ENCODE results near the gene GRK4. TPM values are rescaled to one million over a fixed set of nuclear protein-coding genes. Genes with fewer than 3 reads are reported as not detected.

GRK4 gene
- total and polyA plus RNA-seq, 2 of the 4 experiments (the other 2 are of a cell fraction), result 1.6 to 2.2 TPM

- Histone ChIP-seq H3K18ac (ENCODE audit: low read depth, low read length) (no peak overlapping the region), H4K20me1 (ENCODE audit: insufficient read depth, low read length) (peaks cover 33% of the 10 kb centered on the region), H3K79me1 (ENCODE audit: low read depth in 1 of 2, low read length in 2 of 2) (peaks cover 26 to 52% of the 10 kb centered on the region in 2 experiments), H3K36me3 (ENCODE audit: control insufficient read depth, insufficient read depth, low read length) (peaks cover 2% of the 10 kb centered on the region; the same call in 1 of the 2 replicates), H2AK5ac (ENCODE audit: low read depth, low read length) (peak overlapping the region; percentile 52), H2BK5ac (ENCODE audit: low read depth, low read length, poor library complexity, severe bottlenecking) (peak overlapping the region; percentile 68), H4K5ac (ENCODE audit: low read depth, low read length) (peak overlapping the region; percentile 61; the same call in 1 of the 2 replicates), H2BK20ac (ENCODE audit: low read depth, low read length) (no peak overlapping the region), H2BK15ac (ENCODE audit: low read depth, low read length) (no peak overlapping the region), H3K27ac (ENCODE audit: insufficient read depth, low read length) (peak overlapping the region; percentile 72), H3K4me1 (ENCODE audit: control insufficient read depth, insufficient read depth, low read length) (peaks cover 15% of the 10 kb centered on the region), H3K27me3 (ENCODE audit: control insufficient read depth, insufficient read depth, low read length) (no peaks in the 10 kb centered on the region), H4K91ac (ENCODE audit: insufficient read depth, low read depth, low read length) (peak overlapping the region; percentile 75), H3K9me3 (ENCODE audit: control insufficient read depth, insufficient read depth, low read length) (no peaks in the 10 kb centered on the region), H3K23ac (ENCODE audit: low read depth, low read length) (peak overlapping the region; percentile 47; the same call in 1 of the 2 replicates), H3K4ac (ENCODE audit: low read depth, low read length) (peak overlapping the region; percentile 47), H2AK9ac (replicated peaks; ENCODE audit: low read depth, low read length, poor library complexity) (peak overlapping the region; percentile 90), H2BK120ac (ENCODE audit: low read depth, low read length) (no peak overlapping the region), H3K9me1 (ENCODE audit: insufficient read depth, low read length) (peaks cover 13% of the 10 kb centered on the region), H3K14ac (replicated peaks; ENCODE audit: low read depth, low read length) (peak overlapping the region; percentile 46), H3K9ac (ENCODE audit: low read depth, low read length) (peak overlapping the region; percentile 82), H3K4me2 (ENCODE audit: low read depth, low read length) (peak overlapping the region; percentile 99), H4K8ac (ENCODE audit: low read depth in 2 of 2, low read length in 2 of 2) (peak overlapping the region; percentile 76 to 82), H3K4me3 (ENCODE audit: insufficient read depth, low read depth, low read length) (peak overlapping the region; percentile 87), H3K56ac (ENCODE audit: extremely low read depth, insufficient read depth, low read length) (peak overlapping the region; percentile 37; the same call in 1 of the 2 replicates), H2AFZ (replicated peaks; ENCODE audit: low read length, poor library complexity) (peak overlapping the region; percentile 99)
- TF ChIP-seq CHD1 (IDR thresholded peaks at IDR 0.05; ENCODE audit: low read depth, low read length), result peak; percentile 52; the same call in 1 of the 2 replicates
- no peak for TF ChIP-seq MAZ (IDR thresholded peaks at IDR 0.05; ENCODE audit: borderline replicate concordance, low read depth, low read length)
- TF ChIP-seq POLR2A (IDR thresholded peaks at IDR 0.05; ENCODE audit: low read depth, low read length), result no peak
- no peak for TF ChIP-seq RCOR1 (IDR thresholded peaks at IDR 0.05; ENCODE audit: insufficient replicate concordance, low read length)
- DNase-seq (peak; percentile 38), ATAC-seq (ENCODE audit: low read depth) (peak; percentile 27)
- WGBS, 2 experiments (ENCODE audit: extremely low coverage in 2 of 2, insufficient read length in 1 of 2), result 0% methylated on average over 24 of the region's 40 CpGs; no CpG with 5 or more reads in 1 of the 2 experiments
- dilution Hi-C loops (cut with HindIII; ENCODE audit: low sequenced_read_pairs, unreplicated experiment), result no loop called here
- BruUV-seq (replicated peaks), result no TSS peak
- ChIA-PET CTCF (interaction anchor here (0.6 to 2.3 kb wide), 4 partner anchors 9 to 522 kb away, joined by 3 to 12 read pairs (median 4); no protein-coding TSS in a partner anchor), POLR2A (ENCODE audit: unreplicated experiment) (no interaction called here)
- in situ Hi-C loops (cut with MboI; ENCODE audit: low sequenced_read_pairs), result no loop called here
- intact Hi-C loops (cut with micrococcal nuclease), result loop anchor here (1.0 kb wide), 1 partner anchor 75 kb away; no protein-coding TSS in a partner anchor
Measured at GRCh38 chr4:2962614-2963174, 677 bp upstream of the GRK4 start.
